GM12873 (cell line): ENCODE data around the gene ARHGEF28.

ENCODE experiments used
- CTCF ChIP-seq: IDR thresholded peaks from 2 replicates; pipeline ENCODE4 v1.5.1; 2012; ENCODE audit warnings: low read depth, mild to moderate bottlenecking, moderate library complexity, low read length, control low read depth; ENCODE audit not compliant: insufficient read depth; ENCODE audit errors: missing control alignments

Gene ARHGEF28

GRCh38 chr5:73739650-73740049, 113.7 kb downstream of the ARHGEF28 start:
- no peak for TF ChIP-seq CTCF

GRCh38 chr5:73740274-73740790, 114.3 kb downstream of the ARHGEF28 start:
- TF ChIP-seq CTCF = no peak

- no peak for TF ChIP-seq CTCF
These were observed 117.2 kb downstream of the ARHGEF28 start for GRCh38 chr5:73743161-73743560.

GRCh38 chr5:73745836-73746235, 119.8 kb downstream of the ARHGEF28 start:
- TF ChIP-seq CTCF = no peak

GRCh38 chr5:73746608-73747007, 120.6 kb downstream of the ARHGEF28 start:
- TF ChIP-seq CTCF = no peak

GRCh38 chr5:73747696-73748380, 121.8 kb downstream of the ARHGEF28 start:
- no peak for TF ChIP-seq CTCF

- no peak for TF ChIP-seq CTCF
These were observed 122.8 kb downstream of the ARHGEF28 start for GRCh38 chr5:73748510-73749400.
